HepG2 (cell line): ENCODE measurements around the gene TRPC1. TPM values are rescaled to one million over a fixed set of nuclear protein-coding genes. Genes with fewer than 3 reads are reported as not detected.

Experiments
- ARID2 ChIP-seq: sonication (generic); formaldehyde crosslinking; IDR thresholded peaks from 2 replicates; pipeline ENCODE4 v1.8.1; 2022; ENCODE audit warnings: mild to moderate bottlenecking, missing genetic modification reagents, borderline replicate concordance
- ARNTL ChIP-seq: sonication (generic); formaldehyde crosslinking; IDR thresholded peaks from 2 replicates; pipeline ENCODE4 v1.4.0; 2020; ENCODE audit warnings: mild to moderate bottlenecking, missing genetic modification reagents
- CAMTA2 ChIP-seq: sonication (generic); formaldehyde crosslinking; IDR thresholded peaks from 2 replicates; pipeline ENCODE4 v1.4.0; 2020; ENCODE audit warnings: mild to moderate bottlenecking, missing genetic modification reagents, borderline replicate concordance
- EHMT2 ChIP-seq: fragments of 200-600 bp; sonication (generic); IDR thresholded peaks from 2 replicates; pipeline ENCODE4 v1.7.0; 2017; ENCODE audit warnings: antibody characterized with exemption, low read depth, low read length, borderline replicate concordance
- EP300 ChIP-seq, 3 experiments: sonication (generic) in 1 of 3; formaldehyde crosslinking in 1 of 3; IDR thresholded peaks; 2 replicates each; pipeline versions ENCODE4 v1.5.1 to v1.6.1; 2011 to 2020; ENCODE audit warnings: low read depth in 2 of 3, low read length in 2 of 3, borderline replicate concordance in 1 of 3, improper control_type of control experiment in 1 of 3, mild to moderate bottlenecking in 1 of 3, missing genetic modification reagents in 1 of 3, moderate library complexity in 1 of 3
- FOSL2 ChIP-seq: sonication (generic); formaldehyde crosslinking; IDR thresholded peaks from 2 replicates; pipeline ENCODE4 v1.4.0; 2020; ENCODE audit warnings: missing genetic modification reagents
- MEIS1 ChIP-seq: sonication (generic); formaldehyde crosslinking; IDR thresholded peaks from 2 replicates; pipeline ENCODE4 v1.9.0; 2021; ENCODE audit warnings: mild to moderate bottlenecking, missing genetic modification reagents, moderate library complexity, borderline replicate concordance
- PLSCR1 ChIP-seq: sonication (generic); formaldehyde crosslinking; IDR thresholded peaks from 2 replicates; pipeline ENCODE4 v1.5.0; 2020; ENCODE audit warnings: missing genetic modification reagents, mild to moderate bottlenecking, borderline replicate concordance
- SRSF4 ChIP-seq: fragments of 200-400 bp; formaldehyde crosslinking; IDR thresholded peaks from one replicate; pipeline ENCODE4 v1.6.1; 2018; ENCODE audit warnings: mild to moderate bottlenecking, low read depth, low read length, moderate library complexity; ENCODE audit not compliant: poor library complexity, severe bottlenecking
- TAF15 ChIP-seq: fragments of 200-400 bp; formaldehyde crosslinking; IDR thresholded peaks from one replicate; pipeline ENCODE4 v1.6.1; 2018; ENCODE audit warnings: mild to moderate bottlenecking, low read depth, low read length; ENCODE audit not compliant: poor library complexity, severe bottlenecking
- ZNF143 ChIP-seq: sonication (generic); formaldehyde crosslinking; IDR thresholded peaks from 2 replicates; pipeline ENCODE4 v1.4.0; 2020; ENCODE audit warnings: missing genetic modification reagents
- ZNF230 ChIP-seq: sonication (generic); formaldehyde crosslinking; IDR thresholded peaks from 2 replicates; pipeline ENCODE4 v1.4.0; 2020; ENCODE audit warnings: mild to moderate bottlenecking, missing genetic modification reagents
- ZNF446 ChIP-seq: sonication (generic); formaldehyde crosslinking; IDR thresholded peaks from 2 replicates; pipeline ENCODE4 v1.5.0; 2020; ENCODE audit warnings: mild to moderate bottlenecking, missing genetic modification reagents
- ZNF609 ChIP-seq: sonication (generic); formaldehyde crosslinking; IDR thresholded peaks from 2 replicates; pipeline ENCODE4 v1.4.0; 2020; ENCODE audit warnings: mild to moderate bottlenecking, missing genetic modification reagents, borderline replicate concordance
- ZNF83 ChIP-seq: sonication (generic); formaldehyde crosslinking; IDR thresholded peaks from 2 replicates; pipeline ENCODE4 v1.4.0; 2020; ENCODE audit warnings: missing genetic modification reagents, mild to moderate bottlenecking, borderline replicate concordance
- ZSCAN9 ChIP-seq: IDR thresholded peaks from 2 replicates; pipeline ENCODE4 v1.6.1; 2016; ENCODE audit warnings: borderline replicate concordance
- polyA plus RNA-seq, 8 experiments: library from polyadenylated mRNA; depleted of rRNA in 3 of 8; stranded (reverse) in 7 of 8; unstranded in 1 of 8; fragments of >200 nt; fragmentation: Illumina TruSeq in 4 of 8; extraction: Trizol in 4 of 8; gene quantifications; 2 replicates each; pipeline versions ENCODE4 v1.2.1 to v1.2.3, GENCODE V29; 2011 to 2016; ENCODE audit warnings: low read depth in 4 of 8, missing spikeins in 1 of 8, mixed read lengths in 1 of 8; ENCODE audit not compliant: insufficient read depth in 1 of 8
- total RNA-seq, 5 experiments: library from RNA; depleted of rRNA; stranded (reverse); fragments of >200 nt; fragmentation: Illumina TruSeq; extraction: Trizol; gene quantifications; 2 replicates each; pipeline ENCODE4 v1.2.3, GENCODE V29; 2016; ENCODE audit warnings: low read depth in 1 of 5
- TF ChIP-seq, protein P1 (sequence below): sonication (generic); formaldehyde crosslinking; IDR thresholded peaks from 2 replicates; pipeline ENCODE4 v1.9.0; 2021; ENCODE audit warnings: mild to moderate bottlenecking, missing genetic modification reagents

TRPC1 gene
- total and polyA plus RNA-seq, 2 of the 13 experiments (the other 11 are each of a cell fraction or from before 2014, with no cell fraction given): 10.8 to 13.1 TPM

DNA sequence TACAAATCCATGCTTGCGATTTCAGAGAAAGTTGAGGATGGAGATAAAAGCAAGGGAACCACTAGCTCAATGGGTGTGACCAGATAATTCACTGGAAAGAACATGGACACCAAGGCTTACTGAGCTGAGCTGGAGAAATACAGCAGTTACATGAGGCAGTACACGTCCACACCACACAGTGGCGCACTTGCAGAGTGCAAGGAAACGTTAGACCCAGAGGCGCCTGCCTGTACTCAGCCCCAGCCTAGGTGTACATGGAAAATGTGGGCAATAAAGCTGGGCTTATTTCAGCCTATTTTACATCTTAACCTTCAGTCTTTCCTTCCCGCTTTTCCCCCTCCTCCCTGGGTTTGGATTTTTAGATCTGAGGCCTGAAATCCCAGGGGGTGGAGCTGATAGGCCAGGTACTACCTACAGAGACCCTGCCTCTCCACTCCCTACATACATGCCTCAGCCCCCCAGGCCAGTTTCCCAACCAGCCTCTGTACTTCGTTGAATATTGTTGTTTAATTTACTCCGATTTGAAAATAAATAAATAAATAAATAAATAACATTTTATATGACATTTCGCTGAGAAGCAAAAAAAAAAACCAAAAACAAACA is 105.0 kb downstream of the TRPC1 start (continued):
- no peak for TF ChIP-seq MEIS1 (CRISPR knock-in tag)
- TF ChIP-seq CAMTA2 (CRISPR knock-in tag): no peak
- no peak for TF ChIP-seq TAF15
- no peak for TF ChIP-seq PLSCR1 (CRISPR knock-in tag)
- no peak for TF ChIP-seq ARNTL
- TF ChIP-seq ZNF609: no peak
- no peak for TF ChIP-seq ZSCAN9 (CRISPR knock-in tag)
- TF ChIP-seq ZNF143 (CRISPR knock-in tag): no peak
- TF ChIP-seq ZNF83 (CRISPR knock-in tag): no peak
- TF ChIP-seq ZNF446 (CRISPR knock-in tag): no peak
- no peak for TF ChIP-seq EHMT2
- TF ChIP-seq ZNF230: 0 out of 2 replicates have a peak, but pooled peaks have one; percentile 64
- peak; percentile 34; the same call in 1 of the 2 replicates for TF ChIP-seq FOSL2 (CRISPR knock-in tag)
- TF ChIP-seq ARID2 (CRISPR knock-in tag): no peak
- no peak for TF ChIP-seq SRSF4
- TF ChIP-seq EP300 (IDR thresholded peaks at IDR 0.05; ENCODE audit: low read depth in 2 of 2, low read length in 2 of 2): no peak
- no peak for TF ChIP-seq EP300 (CRISPR knock-in tag; IDR thresholded peaks at IDR 0.05; ENCODE audit: borderline replicate concordance)
- TF ChIP-seq, protein P1, sequence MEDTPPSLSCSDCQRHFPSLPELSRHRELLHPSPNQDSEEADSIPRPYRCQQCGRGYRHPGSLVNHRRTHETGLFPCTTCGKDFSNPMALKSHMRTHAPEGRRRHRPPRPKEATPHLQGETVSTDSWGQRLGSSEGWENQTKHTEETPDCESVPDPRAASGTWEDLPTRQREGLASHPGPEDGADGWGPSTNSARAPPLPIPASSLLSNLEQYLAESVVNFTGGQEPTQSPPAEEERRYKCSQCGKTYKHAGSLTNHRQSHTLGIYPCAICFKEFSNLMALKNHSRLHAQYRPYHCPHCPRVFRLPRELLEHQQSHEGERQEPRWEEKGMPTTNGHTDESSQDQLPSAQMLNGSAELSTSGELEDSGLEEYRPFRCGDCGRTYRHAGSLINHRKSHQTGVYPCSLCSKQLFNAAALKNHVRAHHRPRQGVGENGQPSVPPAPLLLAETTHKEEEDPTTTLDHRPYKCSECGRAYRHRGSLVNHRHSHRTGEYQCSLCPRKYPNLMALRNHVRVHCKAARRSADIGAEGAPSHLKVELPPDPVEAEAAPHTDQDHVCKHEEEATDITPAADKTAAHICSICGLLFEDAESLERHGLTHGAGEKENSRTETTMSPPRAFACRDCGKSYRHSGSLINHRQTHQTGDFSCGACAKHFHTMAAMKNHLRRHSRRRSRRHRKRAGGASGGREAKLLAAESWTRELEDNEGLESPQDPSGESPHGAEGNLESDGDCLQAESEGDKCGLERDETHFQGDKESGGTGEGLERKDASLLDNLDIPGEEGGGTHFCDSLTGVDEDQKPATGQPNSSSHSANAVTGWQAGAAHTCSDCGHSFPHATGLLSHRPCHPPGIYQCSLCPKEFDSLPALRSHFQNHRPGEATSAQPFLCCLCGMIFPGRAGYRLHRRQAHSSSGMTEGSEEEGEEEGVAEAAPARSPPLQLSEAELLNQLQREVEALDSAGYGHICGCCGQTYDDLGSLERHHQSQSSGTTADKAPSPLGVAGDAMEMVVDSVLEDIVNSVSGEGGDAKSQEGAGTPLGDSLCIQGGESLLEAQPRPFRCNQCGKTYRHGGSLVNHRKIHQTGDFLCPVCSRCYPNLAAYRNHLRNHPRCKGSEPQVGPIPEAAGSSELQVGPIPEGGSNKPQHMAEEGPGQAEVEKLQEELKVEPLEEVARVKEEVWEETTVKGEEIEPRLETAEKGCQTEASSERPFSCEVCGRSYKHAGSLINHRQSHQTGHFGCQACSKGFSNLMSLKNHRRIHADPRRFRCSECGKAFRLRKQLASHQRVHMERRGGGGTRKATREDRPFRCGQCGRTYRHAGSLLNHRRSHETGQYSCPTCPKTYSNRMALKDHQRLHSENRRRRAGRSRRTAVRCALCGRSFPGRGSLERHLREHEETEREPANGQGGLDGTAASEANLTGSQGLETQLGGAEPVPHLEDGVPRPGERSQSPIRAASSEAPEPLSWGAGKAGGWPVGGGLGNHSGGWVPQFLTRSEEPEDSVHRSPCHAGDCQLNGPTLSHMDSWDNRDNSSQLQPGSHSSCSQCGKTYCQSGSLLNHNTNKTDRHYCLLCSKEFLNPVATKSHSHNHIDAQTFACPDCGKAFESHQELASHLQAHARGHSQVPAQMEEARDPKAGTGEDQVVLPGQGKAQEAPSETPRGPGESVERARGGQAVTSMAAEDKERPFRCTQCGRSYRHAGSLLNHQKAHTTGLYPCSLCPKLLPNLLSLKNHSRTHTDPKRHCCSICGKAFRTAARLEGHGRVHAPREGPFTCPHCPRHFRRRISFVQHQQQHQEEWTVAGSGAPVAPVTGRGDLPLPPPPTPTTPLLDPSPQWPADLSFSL (CRISPR knock-in tag): no peak
